TTC549 (cell line): Measurements from ENCODE around the gene HPS3.
"Not testable (repeated sequence)": the region's sequence is repeated elsewhere in the genome, so short reads cannot be mapped to it uniquely, and the experiment has no call there.

ENCODE experiments used
- FAIRE-seq: peaks from 2 replicates; lab custom pipeline; 2012; peaks lifted over from hg19 to GRCh38; lab: Jason Lieb, UNC

HPS3 gene

DNA sequence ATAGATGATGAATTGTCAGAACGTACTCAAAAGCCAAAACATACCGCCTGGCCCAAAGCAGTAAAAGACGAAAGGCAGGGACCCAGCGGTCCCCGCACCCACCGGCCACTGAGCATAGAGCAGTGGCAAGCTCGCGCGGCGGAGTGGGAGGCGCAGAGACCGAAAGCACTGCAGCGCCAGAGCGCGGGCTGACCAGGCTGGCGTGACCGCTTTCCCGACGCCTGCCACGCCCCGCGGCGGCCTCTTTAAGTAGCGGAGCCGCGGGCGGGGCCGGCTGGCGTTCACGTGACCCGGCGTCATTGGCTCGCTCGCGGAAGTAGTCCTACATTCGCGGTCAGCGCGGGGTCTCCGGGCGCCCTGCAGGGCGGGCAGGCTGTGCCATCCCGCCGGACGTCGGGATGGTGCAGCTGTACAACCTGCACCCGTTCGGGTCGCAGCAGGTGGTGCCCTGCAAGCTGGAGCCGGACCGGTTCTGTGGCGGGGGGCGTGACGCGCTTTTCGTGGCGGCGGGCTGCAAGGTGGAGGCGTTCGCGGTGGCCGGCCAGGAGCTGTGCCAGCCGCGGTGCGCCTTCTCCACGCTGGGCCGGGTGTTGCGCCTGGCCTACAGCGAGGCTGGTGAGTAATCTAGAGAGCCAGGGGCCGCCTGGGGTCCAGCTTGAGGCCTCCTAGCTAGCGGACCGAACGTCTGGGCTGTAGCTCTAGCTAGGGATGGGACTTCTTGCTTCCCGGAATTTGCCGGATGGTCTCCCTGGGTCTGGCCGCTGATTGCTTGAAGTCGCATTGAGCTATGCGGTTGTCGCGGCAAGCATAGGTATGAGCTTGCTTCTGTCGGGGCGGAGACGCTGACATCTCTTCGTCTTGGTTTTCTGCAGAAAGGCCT is at the start of gene HPS3:
TSS of gene HPS3 (plus strand) at position 313 of the 880 bp plus-strand sequence. CDS start at position 399, 86 bp downstream.
- FAIRE-seq = no peak

DNA sequence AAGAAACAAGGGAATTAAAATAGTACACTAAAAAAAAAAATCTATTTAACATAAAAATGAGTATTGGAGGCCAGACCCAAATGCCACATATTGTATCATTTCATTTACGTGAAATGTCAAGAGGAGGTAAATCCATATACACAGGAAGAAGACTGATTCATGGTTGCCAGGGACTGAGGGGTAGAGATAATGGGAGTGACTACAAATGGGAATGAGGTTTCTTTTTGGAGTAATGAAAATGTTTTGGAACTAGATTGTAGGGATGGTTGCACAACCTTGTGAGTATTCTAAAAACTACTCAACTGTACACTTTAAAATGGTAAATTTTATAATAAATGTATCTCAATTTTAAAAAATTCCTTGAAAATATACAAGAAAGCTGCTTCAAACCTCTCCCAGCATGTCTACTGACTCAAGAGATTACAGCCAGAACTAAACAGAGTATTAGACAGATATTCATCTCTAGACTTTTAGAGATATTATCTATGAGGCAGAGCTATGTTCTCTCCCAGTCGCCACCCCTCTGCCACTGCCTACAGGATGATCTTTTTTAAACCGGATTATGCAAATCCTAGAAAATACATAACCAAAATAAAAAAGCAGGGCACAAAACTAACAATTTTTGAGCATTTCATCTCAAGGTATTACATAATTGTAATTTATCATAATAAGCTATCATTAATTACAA is 49.3 kb upstream of the HPS3 start:
- FAIRE-seq = no peak

- no peak for FAIRE-seq
These were observed 48.7 kb upstream of the HPS3 start for GRCh38 chr3:149080699-149081091.

GRCh38 chr3:149081772-149082171 is 47.7 kb upstream of the HPS3 start:
- FAIRE-seq = no peak

DNA sequence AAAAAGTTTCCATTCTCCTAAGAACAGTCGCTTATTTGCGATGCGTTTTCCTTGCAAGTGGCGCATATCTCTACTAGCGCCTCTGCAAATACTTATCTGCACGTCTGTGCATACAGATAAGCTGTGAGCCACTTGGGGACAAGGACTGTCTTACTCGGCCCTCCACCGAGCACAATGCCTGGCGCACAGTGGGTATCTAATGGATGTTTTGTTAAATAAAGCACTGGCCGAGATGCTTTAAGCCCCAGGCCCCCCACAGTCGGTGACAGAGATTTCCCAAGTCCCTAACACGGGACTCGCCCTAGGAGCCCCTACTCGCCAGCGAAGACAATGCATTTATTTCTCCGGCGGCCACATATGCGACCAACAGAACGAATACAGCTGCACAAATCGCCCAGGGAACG is 43.6 kb upstream of the HPS3 start:
- no peak for FAIRE-seq

DNA sequence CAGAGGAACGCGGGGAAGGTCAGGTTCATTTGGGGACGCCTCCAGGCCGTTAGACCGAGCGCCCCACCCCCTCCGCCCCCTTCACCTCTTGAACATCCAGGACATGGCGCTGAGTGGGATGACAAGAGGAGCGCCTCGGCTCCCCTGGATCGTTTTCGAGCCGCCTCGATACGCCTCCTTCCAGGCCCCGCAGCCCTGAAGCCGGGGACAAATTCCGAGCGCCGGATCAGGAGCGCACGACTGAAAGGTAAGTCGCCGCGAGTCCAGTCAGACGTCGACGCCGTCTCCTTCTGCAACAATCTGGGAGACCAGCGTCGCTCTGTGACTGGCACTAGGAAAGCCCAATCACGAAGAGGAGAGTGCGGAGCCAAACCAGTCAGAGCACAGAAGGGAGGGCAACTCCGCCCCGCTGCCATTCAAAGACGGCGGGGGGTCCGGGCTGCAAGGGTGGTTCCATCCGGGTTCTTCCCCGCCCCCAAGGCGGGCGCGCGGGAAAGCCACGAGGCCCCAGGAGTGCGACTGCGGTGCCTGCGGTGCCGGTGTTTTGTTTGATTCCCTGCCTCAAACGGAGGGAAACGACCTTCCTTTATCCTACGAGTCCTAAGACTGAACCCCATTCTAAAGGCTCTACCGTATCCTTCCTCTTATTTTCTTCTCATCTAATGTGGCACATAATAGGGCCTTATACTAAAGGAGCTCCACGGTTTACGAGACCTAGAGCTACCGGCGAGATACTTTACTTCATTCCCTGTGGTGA is 43.0 kb upstream of the HPS3 start, which contains the start of gene HLTF:
TSS of gene HLTF (minus strand) at position 302 of the 757 bp plus-strand sequence. CDS start at position 105, 197 bp downstream.
- FAIRE-seq = peak; percentile 17

DNA sequence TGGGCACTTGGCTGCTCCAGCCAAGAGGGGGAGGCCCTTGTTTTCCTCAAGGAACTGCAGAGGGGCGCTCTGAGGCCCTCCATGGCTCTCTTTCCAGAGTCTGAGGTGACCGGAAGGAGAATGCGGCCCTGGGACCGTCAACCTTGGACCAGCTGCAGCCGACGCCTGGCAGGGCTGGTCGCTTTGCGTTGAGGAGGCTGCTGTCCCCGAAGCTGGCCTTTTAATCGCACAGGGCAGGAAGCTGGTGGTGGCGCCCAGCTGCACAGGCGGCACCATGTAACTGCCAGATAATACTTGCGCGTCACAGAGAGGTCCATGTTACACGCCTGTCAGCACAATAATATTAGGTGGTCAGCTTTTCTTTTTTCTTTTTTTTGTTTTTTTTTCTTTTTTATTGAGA is 42.2 kb upstream of the HPS3 start:
- FAIRE-seq = no peak

GRCh38 chr3:149089395-149089794 is 40.0 kb upstream of the HPS3 start:
- FAIRE-seq = no peak

DNA sequence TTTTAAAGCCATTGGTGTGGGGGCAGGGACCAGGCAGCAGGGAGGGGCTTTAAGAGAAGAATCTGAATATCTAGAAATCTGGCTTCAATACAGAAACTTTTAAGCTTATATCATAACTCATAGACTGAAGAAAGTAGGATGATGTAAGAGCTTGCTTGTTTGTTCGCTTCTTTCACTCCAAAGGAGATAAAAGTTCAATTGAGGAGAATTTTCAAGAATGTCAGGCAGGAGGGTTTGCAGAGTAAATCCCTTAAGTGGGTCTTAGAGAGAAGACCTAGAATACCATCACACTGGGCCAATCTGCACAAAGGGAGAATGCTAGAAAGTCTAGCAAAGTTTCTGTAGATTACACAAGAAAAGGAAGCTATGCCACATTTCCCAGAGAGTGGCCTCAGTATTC is 39.0 kb upstream of the HPS3 start:
- no peak for FAIRE-seq

- no peak for FAIRE-seq
These were observed 38.5 kb upstream of the HPS3 start for GRCh38 chr3:149090907-149091306.

DNA sequence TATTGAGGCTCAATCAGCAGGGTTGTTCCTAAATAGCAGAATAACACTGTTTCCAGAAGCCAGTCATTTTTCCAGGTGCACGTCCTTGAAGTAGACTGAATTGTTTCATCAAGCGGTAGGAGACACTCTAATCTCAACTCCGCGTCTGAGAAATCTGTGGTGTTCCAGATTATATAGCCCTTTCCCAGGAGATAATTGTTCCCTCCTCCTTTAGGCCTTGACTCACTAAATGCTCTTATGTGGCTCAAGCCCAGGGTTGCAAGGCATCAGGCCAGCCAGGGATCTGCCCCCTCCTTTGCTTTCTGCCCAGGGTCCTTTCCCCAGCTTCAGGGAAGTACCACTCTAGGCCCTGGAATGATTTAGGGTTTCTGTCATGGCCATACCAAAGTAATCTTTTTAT is 37.5 kb upstream of the HPS3 start:
- FAIRE-seq = no peak

DNA sequence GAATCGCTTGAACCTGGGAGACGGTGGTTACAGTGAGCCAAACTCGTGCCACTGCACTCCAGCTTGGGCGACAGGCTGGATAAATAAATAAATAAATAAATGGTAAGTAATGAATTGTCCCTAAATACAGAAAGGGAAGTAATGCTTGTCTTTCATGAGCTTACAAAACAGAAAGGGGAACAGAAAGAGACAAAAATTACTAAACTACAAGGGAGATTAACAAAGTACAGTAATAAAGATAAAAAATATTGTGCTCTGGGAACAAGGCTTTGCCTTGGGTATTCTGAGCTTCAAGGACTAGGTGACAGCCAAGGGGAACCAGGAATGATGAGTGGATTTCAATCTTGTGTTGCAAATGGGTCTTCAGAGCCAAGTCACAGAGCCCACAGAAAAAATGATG is 34.0 kb upstream of the HPS3 start:
- FAIRE-seq = no peak

DNA sequence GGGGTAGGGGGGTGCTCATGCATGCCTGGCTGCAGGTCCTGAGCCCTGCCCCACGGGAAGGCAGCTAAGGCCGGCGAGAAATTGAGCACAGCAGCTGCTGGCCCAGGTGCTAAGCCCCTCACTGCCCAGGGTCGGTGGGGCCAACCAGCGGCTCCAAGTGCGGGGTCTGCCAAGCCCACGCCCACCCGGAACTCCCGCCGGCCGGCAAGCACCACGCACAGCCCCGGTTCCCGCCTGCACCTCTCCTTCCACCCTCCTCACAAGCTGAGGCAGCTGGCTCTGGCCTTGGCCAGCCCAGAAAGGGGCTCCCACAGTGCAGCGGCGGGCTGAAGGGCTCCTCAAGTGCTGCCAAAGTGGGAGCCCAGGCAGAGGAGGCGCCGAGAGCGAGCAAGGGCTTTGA is 31.5 kb upstream of the HPS3 start:
- not testable (repeated sequence) for FAIRE-seq

DNA sequence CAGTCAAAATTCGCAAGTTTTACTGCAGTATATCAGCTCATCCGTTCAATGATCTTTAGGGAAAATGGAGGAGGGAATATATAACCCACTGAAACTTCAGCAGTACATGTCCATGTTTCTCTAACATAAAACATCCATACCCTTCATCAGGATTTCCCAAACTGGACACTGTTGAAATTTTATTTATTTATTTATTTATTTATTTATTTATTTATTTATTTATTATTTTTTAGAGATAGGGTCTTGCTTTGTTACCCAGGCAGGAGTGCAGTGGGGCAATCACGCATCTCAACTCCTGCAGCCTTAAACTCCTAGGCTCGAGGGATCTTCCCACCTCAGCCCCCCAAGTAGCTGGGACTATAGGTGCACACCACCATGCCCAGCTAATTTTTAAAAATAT is 28.3 kb upstream of the HPS3 start:
- FAIRE-seq = no peak

DNA sequence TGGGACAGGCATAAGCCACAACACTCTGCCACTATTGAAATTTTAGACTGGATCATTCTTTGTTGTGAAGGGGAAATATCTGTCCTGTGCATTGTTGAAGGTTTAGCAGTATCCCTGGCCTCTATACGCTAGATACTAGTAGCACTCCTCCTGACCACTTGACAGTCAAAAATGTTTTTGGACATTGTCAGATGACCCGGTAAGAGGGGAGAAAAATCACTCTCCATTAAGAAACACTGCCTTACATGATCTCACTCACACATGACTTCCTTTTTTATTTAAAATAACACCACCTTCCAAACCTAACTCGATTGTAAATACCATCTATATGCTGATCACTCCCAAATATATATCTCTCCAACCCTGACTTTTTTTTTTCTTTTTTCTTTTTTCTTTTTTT is 27.8 kb upstream of the HPS3 start:
- no peak for FAIRE-seq

GRCh38 chr3:149104484-149104883 is 25.0 kb upstream of the HPS3 start:
- no peak for FAIRE-seq

DNA sequence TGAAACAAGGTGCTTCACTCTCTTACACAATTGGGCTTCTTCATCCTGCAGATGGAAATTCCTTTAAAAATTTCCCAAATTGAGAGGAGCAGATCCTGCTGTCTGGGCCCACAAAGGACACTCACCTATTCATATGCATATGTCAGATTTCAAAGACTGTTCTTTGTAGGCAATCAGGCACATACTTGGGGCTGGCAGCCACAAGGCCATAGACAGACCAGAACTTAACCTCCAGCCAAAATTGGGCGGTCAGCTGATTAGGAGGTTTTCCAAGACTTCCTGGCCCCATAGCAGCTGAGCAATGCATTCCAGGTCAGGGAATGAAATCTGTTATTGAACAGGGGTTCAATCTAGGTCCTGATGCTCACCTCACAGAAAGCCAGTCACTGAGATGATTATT is 15.0 kb upstream of the HPS3 start:
- FAIRE-seq = no peak

- FAIRE-seq = no peak
These were observed 14.3 kb upstream of the HPS3 start for GRCh38 chr3:149115114-149115513.

GRCh38 chr3:149118724-149119123 is 10.7 kb upstream of the HPS3 start:
- no peak for FAIRE-seq

DNA sequence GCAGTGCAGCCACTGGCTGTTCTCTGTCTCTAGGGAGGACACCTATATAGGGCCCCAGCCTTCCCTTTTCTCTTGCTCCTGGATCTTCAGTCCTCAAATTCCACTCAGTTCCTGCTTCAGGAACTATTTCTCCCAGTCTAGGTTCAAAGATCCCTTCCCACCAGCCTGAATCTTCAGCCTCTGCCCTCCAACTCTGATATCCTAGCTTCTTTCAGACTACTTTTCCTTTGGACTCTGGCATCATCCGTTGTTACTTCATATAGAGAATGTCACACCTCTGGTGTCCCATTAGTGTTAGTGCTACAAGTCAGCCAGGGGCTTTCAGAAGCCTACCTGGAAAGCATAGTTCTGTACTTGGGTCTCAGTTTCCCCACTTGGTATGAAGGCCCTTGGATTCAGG is 10.0 kb upstream of the HPS3 start:
- FAIRE-seq = no peak

DNA sequence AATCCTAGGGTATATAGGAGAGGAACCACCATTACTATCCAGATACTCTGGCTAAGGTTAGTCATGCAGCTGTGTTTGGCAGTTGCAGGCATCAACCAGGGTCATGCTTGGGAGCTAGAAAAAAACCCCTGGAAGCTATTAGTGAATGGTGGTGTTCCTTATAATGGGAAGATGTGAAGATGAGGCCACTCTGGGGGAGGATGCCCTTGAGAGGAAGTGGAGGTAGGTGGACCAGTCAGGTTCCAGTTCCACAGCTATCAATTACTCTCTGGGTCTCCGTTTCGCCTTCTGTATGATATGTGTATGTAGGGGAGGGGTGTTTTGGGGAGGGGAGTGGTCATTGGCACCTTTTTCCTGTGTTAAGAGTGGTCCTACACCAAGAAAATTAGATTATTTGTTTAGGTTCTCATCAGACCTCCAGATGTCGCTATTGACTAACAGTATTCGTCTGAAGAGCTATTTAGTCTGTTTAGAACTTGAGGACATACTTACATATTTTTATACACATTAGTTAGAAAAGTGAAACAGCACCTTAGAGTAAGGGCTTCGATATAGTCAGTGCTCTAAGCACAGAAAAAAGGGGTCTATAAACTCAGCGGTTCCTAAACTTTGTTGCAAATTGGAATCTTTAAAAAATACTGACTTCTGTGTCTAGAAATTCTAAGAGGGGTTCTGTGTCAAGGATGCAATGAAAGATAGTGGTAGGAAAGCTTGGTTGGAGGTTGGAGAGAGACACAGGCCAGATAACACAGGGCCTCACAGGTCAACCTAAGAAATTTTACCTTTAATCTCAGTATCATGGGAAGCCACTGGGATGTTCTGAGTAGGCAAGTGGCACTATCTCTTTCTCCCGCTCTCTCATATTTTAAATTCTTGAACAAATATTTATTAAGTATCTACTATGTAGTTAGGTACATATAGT is 9.1 kb upstream of the HPS3 start:
- FAIRE-seq = peak; percentile 88
